Stomach (tissue), 4 donors: ENCODE measurements around the gene CRABP1.

Experiments
- EP300 ChIP-seq: sonication (generic); formaldehyde crosslinking; IDR thresholded peaks from one replicate; pipeline ENCODE4 v1.6.1; 2017; ENCODE audit warnings: antibody characterized with exemption
- POLR2AphosphoS5 ChIP-seq, 3 donors: sonication (generic); formaldehyde crosslinking; IDR thresholded peaks; one replicate each; pipeline ENCODE4 v1.6.1; 2016; ENCODE audit warnings: antibody characterized with exemption in 3 of 3

DNA sequence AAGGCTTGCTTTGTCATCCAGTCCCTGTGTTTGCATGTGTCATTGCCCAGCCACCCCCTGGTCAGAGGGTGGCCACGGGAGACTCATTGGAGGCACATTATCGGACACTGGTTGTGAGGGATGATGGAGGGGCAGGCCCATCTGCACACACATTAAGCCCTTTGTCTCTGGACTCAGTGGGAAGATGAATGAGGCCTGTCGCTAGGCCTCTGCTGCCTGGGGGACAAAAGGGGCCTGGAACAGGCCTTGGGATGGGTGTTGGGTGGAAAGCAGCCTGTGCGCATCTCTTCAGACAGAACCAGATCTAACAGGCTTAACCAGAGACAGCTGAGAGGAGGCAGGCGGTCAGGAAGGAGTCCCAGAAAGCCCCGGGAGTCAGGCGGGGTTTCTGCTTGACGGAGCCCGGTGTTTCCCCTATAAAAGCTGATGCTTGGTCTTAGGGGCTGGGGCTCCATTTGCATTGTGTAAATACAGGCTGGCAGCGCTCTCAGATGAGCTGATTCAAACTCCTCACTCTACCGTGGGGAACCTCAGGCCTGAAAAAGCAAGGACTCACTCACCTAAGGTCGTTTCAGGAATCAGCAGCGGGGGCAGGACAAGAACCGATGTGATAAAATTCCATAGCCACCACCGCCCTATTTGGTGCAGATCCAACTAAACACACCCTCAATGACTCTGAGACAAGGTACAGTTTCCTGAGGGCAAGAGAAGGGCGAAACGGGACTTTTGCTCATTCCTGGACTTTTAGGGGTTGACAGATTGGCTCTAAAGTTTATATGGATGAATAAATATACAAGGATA, 23.7 kb upstream of the CRABP1 start:
- peak in 1 of 3 donors; percentile 7 for TF ChIP-seq POLR2AphosphoS5 (IDR thresholded peaks at IDR 0.05)
- TF ChIP-seq EP300 = no peak
